GM19397 (cell line): ENCODE measurements around the gene GNAT1.

Experiments
- ATAC-seq: cut with Tn5 transposase; IDR thresholded peaks from one replicate; pipeline ENCODE4 v1.9.1; 2021; ENCODE audit warnings: mild to moderate bottlenecking, moderate library complexity; ENCODE audit not compliant: unreplicated experiment

Gene GNAT1

GRCh38 chr3:50162034-50162883 is 29.2 kb upstream of the GNAT1 start:
- no peak for ATAC-seq

GRCh38 chr3:50163572-50164455 is 27.6 kb upstream of the GNAT1 start:
- no peak for ATAC-seq

GRCh38 chr3:50164481-50164880 is 26.9 kb upstream of the GNAT1 start:
- ATAC-seq: no peak

- ATAC-seq: no peak
Measured at GRCh38 chr3:50164984-50165909, 26.2 kb upstream of the GNAT1 start.

- no peak for ATAC-seq
Measured at GRCh38 chr3:50165910-50166538, 25.4 kb upstream of the GNAT1 start.

GRCh38 chr3:50166620-50167019 is 24.8 kb upstream of the GNAT1 start:
- no peak for ATAC-seq

- no peak for ATAC-seq
Measured at GRCh38 chr3:50167069-50167840, 24.2 kb upstream of the GNAT1 start.

GRCh38 chr3:50167841-50168209 is 23.6 kb upstream of the GNAT1 start:
- ATAC-seq: no peak

- ATAC-seq: no peak
Measured at GRCh38 chr3:50168388-50168787, 23.0 kb upstream of the GNAT1 start.

- ATAC-seq: no peak
Measured at GRCh38 chr3:50168791-50169190, 22.6 kb upstream of the GNAT1 start.

GRCh38 chr3:50169232-50169832 is 22.1 kb upstream of the GNAT1 start:
- no peak for ATAC-seq

GRCh38 chr3:50169858-50170257 is 21.6 kb upstream of the GNAT1 start:
- ATAC-seq: no peak

- ATAC-seq: no peak
Measured at GRCh38 chr3:50170689-50171088, 20.7 kb upstream of the GNAT1 start.

- no peak for ATAC-seq
Measured at GRCh38 chr3:50171540-50172301, 19.7 kb upstream of the GNAT1 start.

- ATAC-seq: no peak
Measured at GRCh38 chr3:50172626-50173220, 18.7 kb upstream of the GNAT1 start.

- ATAC-seq: no peak
Measured at GRCh38 chr3:50173685-50174516, 17.5 kb upstream of the GNAT1 start.

GRCh38 chr3:50174517-50174895 is 16.9 kb upstream of the GNAT1 start:
- ATAC-seq: no peak
